Measurements from ENCODE around the gene ANTKMT.
"Not testable (repeated sequence)": the region's sequence is repeated elsewhere in the genome, so short reads cannot be mapped to it uniquely, and the experiment has no call there.

Gene ANTKMT

DNA sequence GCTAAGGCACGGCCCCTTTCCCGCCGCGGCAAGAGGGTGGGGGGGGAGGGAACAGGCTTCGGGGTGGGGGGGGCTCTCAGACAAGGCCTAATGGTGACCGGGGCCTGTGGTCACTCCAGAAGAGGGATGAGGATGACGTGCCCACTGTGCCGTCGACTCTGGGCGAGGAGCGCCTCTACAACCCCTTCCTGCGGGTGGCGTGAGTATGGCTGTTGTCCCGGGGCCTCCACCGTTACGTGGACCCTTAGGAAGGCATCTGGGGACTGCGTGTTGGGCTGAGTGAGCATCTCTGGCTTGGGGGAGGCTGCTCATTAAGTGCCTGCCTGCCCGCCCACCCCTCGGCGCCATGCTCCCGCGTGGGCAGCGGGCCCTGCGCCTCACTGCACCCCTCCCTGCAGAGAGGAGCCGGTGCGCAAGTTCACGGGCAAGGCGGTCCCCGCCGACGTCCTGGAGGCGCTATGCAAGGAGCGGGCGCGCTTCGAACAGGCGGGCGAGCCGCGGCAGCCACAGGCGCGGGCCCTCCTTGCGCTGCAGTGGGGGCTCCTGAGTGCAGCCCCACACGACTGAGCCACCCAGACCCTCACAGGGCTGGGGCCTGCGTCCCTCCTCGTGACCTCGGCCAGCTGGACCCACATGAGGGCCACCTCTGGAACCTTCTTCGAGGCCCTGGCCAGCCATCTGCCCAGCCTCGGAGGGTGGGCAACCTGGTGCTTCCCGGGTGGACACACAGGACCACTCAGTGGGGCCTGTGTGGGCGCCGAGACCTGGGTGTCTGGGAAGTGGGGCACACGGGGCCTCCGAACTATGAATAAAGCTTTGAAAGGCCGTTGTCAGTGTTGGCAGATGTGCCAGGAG, 8.2 kb downstream of the ANTKMT start:
- no peak for DNase-seq

DNA sequence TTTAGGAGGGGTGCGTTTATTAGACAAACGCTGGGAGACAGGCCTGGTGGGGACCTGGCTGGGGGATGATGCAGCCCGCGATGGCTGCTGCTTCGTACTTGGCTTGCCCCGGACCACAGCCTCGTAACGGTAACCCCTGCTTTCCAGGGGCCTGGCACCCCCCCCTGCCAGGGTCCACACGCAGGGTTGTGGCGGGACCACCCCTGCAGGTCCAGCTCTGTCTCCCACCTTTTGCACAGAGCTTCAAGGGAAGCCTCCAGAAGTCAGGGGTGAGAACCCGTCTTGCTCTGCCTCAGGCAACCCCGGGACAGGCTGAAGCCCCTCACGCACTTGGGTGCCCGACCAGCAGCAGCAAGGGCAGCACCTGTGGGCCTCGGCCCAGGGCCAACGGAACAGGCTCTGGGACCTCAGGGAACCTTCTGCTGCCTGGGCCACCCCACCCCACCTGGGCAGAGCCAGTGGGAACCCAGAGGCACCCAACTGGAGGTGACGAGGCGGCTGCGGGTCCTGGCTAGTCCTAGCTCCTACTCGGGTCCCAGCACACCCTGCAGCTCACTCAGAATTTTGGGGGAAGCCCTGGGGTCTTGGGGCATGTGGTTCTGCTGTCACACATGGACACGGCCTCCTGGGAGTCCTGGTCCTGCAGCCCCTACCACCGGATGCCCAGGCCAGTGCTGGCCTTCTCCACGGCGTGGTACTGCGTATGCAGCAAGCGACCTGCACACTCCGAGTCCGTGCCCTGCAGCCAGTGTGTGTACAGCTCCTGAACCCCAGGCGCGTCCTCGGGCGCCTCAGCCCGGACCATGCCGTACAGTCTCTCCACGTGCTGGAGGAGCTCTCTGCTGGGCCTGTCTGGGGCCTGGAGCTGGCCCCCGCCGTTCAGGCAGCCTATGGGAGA, 9.1 kb downstream of the ANTKMT start:
- no peak for DNase-seq

GRCh38 chr16:730666-731509, 9.9 kb downstream of the ANTKMT start:
- DNase-seq: no peak

GRCh38 chr16:732332-732731, 11.4 kb downstream of the ANTKMT start:
- no peak for DNase-seq

DNA sequence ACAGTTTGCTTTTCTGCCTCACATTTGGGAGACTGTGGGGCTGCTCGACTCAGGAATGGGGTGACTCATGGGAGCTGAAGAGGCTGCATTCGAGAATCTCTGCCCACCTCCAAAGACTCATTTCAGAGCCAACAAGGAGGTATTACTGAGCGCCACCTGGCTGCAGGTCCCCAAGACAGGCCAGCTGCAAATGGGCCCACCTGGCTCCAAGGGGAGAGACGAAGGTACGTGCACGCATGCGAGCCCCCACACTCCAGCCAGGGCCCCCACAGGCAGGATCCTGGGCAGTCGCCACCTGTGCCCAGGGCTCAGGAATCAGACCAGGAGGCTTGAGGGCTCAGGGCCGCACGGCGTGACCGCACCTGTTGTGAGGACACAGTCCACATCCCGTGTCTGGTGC, 12.0 kb downstream of the ANTKMT start:
- no peak for DNase-seq

GRCh38 chr16:733382-734207, 12.6 kb downstream of the ANTKMT start:
- DNase-seq: peak; percentile 50 to 52

DNA sequence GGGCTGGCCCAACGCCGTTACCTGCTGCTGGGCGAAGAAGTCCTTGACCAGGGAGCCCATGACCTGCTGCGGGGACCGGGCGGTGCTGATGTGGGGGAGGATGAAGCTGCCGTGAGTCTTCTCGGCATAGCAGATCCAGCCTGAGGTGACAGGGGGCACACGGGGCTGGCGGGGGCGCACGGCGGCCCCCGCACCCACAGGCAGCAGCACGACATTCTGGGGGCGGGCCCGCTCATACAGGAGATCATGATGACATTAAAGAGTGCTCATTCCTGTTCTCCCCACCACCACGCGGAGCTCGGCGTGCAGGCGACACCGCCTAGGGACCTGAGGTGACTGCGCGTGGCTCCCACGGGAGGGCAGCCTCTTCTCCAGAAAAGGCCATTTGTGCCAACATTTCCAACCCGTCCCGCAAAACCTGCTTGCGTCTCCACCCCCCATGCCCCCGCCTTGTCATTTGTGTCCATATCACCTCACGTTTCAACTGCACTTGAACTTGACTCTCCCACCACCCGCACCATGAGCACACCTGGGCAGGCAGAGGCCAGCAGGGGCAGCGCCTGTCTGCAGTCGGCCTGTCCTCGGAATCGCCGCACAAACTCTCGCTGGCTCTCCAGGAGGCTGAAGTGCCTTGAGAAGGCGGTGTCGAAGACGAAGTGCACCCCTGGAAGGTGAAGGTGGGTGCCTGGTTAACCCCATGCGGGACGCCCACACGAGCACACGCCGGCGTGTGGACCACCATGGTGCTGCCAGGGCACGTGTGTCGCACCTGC, 13.4 kb downstream of the ANTKMT start:
- no peak for DNase-seq

GRCh38 chr16:734981-735881, 14.3 kb downstream of the ANTKMT start:
- no peak for DNase-seq

DNA sequence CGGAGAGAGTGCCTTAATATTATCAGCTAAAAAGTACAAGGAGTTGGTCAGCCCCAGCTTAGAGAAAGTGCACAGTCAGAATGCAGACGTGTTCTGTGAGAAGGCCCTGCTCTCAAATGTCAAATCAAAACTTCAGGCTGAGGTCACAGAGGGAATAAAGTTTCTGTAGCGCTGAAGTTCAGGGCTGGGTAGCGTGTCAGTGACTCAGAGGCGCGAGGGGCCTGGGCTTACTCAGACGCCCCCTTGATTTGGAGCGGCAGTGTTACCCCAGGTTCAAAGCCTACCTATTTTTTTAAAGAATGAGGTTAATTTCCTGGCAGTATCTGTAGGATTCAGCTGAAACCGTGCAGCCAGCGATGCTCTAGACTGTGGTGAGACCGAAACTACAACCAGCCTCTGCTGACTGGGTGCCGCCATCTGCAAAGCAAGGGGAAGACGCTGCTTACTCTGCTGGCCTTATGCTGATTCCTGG, 15.1 kb downstream of the ANTKMT start:
- peak; percentile 72 to 80 for DNase-seq

DNA sequence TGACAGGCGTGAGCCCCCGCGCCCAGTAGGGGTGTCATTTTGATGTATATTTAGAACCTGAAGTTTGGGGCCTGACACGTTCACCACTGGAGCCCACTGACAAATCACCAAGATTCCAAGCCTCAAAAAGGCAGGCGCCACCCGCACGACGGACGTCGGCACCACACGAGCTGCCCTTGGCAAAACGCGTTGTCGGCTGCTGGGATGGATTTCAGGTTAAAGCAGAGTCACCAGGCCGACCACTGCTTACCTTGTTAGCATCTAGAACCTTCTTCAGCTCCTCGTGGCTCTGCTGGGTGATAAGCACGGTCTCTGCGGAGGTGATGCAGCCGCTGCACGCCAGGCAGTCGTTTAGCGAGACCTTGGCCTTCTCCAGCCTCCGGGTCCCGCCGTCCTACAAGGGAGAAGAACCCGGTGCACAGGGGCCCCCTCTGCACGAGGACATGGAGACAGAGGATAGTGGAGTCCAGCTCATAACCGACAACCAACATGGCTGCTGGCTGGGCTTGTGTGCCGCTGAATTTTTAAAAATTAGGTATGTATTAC, 16.1 kb downstream of the ANTKMT start:
- DNase-seq: no peak

DNA sequence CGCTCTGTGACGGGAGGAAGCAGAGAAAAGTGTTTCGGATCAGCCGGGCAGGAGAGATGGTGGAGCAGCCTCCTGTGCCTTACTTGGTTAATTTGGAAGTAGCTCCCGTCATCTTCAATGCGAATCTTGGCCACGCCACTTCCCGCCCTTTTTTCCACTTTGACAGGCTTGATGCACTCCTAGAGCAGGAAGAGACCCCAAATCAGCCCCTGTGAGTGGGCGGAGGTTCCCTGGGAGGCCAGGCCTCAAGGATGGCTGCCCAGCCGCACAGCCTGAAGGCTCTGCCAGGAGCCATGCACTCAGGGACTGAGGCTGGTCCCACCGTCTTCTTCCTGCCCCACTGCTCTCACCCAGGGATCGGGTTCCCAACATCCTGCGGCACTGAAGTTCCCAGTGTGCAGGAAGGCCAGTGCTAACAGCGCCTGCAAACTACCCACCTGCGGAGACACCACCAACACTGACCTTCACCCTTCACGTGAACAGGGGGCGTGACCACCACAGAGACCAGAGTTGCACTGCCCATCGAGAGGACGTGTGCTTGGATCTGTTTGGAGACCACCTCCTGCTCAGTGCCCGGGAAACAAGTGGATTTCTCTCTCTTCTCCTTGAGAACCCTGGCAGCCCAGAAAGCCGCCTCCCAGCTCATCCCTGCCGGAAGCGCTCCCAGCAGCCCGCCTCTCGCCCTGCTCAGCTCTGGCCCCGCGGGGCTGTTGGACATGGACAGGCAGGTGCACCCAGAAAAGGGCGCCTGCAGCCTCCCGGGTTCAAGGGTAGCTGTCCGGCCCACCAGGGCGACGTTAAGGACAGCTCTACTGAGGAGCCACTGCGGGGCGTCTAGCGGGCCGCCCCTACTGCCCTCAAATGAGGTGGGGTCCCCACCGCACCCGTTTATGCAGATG, 18.9 kb downstream of the ANTKMT start:
- DNase-seq: no peak

DNA sequence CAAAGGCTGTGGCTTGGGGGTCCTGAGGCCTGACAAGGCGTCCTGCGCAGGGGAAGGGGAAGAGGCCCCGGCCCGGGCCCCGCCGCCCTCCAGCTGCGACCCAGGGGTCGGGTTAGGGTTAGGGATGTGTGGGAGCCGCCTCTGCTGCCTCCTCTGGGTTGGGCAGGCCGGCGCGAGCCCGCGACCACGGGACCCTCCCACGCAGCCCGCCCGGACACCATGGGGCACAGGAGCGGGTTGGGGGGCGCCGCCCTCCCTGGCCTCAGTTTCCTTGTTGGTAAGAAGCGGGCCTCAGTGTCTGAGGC, 19.5 kb downstream of the ANTKMT start:
- no peak for DNase-seq

DNA sequence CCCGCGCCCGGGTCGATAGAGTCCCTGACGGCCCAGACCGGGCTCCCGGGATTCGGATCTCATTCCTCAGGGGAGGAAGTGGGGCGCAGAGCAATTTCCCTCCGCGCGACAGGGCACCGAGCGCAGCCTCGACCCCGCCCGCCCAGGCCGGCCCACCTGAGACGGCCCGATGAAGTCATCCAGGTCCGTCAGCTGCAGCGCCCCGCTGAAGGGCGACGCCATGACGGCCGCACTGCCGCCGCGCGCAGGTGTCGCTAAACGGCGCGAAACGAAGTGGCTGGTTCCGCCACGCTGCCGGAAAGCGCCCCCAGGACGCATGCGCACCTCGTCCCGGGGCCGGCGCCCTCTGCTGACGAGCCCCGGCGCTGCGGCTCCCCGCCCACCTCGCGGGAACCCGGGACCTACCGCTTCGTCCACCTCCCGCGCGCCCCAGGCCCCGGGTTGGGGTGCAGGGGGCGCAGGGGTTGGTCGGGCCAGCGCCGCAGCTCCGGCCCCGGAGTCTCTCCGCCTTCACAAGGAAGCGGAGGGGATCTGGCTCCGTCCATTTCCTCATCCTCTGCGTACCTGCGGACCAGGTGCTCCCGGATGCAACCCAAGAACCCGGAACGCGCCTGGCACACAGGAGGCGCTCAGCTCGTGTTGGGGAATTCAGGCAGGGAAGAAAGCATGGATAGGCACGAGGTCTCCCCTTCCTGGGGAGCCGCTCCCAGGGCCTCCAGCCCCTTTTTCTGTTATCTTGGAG, 20.0 kb downstream of the ANTKMT start, which contains the start of gene CIAO3:
TSS of gene CIAO3 (minus strand) at position 234 of the 742 bp plus-strand sequence. CDS start at position 222, 12 bp downstream.
- peak; percentile 89 to 91 for DNase-seq

- DNase-seq: no peak
These were observed 21.2 kb downstream of the ANTKMT start for GRCh38 chr16:741986-742629.

GRCh38 chr16:742894-743293, 21.9 kb downstream of the ANTKMT start:
- not testable (repeated sequence) for DNase-seq

DNA sequence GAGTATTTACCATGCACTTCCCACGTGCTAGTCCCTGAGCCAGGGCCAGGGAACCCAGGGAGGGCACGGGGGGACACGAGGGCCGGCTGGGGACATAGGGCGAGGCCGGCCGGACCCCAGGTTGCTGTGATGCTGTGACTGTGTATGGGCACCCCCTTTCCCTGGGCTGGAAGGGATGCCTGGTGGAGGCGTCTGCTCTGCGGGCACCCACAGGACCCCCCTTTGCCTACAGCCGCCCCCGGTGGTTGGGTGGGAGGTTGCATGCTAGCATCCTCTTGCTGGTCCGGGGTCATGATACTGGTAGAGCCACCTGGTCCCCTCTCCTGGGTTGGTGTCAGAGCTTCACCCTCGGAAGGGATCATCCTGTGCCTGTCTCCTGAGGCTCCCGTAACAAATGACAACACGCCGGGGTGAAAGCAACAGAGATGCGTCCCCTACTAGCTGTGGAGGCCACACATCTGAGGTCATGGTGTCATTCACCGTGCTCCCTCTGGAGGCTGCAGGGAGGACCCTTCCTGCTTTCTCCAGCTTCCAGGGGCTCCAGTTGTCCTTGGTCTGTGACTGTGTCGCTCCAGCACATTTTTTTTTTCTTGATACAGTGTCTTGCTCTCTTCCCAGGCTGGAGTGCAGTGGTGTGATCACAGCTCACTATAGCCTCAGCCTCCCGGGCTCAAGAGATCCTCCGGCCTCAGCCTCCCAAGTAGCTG, 23.0 kb downstream of the ANTKMT start:
- no peak for DNase-seq

DNA sequence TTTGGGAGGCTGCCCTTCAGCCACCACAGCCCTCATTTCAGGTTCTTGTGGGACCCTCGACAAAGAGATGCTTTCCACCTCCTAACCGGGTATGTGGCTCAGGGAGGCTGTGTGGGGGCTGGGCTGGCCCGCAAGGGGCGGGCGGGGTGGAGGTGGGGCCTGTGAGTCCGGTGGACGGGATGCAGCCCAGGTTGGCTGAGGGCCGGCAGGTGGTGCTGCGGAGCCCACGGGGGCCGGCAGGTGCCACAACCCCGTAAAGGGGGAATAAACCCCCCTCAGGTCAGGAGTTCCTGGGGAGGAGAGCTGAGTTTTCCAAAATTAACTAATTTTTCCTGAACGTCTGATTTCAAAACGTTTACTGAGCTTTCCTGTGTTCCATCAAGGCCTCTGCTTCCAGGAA, 24.8 kb downstream of the ANTKMT start:
- DNase-seq: no peak
